ENCODE results near the gene GDF11. TPM values are rescaled to one million over a fixed set of nuclear protein-coding genes. Genes with fewer than 3 reads are reported as not detected.
A peak's percentile ranks its signal among the peaks of the same experiment; 100 is the strongest.

Gene GDF11
- total RNA-seq (2022) (5.3 and 6.7 TPM in 2 replicates), Bru-seq, nascent RNA (percentile 34 among the genes with signal in this experiment), BruChase-seq, experiment 1, labeled RNA remaining after a 6-hour chase (percentile 64 among the genes with signal in this experiment), BruChase-seq, experiment 2, labeled RNA remaining after a 2-hour chase (percentile 51 among the genes with signal in this experiment)
- long read RNA-seq, partial matches to known transcripts: 0 of 9 reads
- long read RNA-seq, other reads (novel, unspliced or antisense): 9 of 9 reads

DNA sequence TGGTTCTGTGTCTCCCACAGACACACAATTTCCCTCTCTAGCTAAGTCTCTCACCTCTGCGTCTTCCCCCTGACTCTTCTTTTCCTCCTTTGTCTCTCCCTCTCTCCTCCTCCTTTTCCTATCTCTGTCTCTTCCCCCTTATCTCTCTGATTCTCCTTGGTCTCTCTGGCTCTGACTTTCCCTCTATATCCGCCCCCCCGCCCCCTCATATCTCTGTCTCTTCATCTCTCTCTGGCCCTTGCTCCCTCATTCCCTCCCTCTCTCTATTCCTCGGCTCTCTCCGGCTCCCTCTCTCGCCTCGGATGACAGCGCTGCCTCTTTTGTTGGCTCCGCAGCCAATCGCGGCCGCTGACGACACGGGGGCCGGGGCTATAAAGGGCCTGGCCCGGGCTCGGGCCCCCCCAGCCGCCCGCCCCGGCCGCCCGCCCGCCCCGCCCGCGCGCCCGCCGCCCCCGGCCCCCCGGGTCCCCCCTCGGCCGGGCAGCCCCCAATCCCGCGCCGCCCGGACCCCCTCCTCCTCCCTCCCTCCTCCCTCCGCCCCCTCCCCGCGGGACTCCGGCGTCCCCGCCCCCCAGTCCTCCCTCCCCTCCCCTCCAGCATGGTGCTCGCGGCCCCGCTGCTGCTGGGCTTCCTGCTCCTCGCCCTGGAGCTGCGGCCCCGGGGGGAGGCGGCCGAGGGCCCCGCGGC lies at the start of gene GDF11:
TSS of gene GDF11 (plus strand) at position 404 of the 687 bp plus-strand sequence. CDS start at position 599, 195 bp downstream.
- peak within 1 kb of the TSS; percentile 73 for H3K4me3 Mint-ChIP-seq (ENCODE audit: low read depth, unreplicated experiment)
- TF ChIP-seq, protein P1, sequence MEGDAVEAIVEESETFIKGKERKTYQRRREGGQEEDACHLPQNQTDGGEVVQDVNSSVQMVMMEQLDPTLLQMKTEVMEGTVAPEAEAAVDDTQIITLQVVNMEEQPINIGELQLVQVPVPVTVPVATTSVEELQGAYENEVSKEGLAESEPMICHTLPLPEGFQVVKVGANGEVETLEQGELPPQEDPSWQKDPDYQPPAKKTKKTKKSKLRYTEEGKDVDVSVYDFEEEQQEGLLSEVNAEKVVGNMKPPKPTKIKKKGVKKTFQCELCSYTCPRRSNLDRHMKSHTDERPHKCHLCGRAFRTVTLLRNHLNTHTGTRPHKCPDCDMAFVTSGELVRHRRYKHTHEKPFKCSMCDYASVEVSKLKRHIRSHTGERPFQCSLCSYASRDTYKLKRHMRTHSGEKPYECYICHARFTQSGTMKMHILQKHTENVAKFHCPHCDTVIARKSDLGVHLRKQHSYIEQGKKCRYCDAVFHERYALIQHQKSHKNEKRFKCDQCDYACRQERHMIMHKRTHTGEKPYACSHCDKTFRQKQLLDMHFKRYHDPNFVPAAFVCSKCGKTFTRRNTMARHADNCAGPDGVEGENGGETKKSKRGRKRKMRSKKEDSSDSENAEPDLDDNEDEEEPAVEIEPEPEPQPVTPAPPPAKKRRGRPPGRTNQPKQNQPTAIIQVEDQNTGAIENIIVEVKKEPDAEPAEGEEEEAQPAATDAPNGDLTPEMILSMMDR (IDR thresholded peaks at IDR 0.05; ENCODE audit: unreplicated experiment): no peak
- CTCF ChIA-PET: interaction anchor here (0.6 to 0.7 kb wide), 2 partner anchors 22 to 573 kb away, joined by 3 read pairs; partner anchors contain the start of gene CNPY2
- peaks cover 32% of the 10 kb centered on the region for H3K4me1 Mint-ChIP-seq (ENCODE audit: low read depth, unreplicated experiment)
- H3K27me3 Mint-ChIP-seq (ENCODE audit: unreplicated experiment): peaks cover 35% of the 10 kb centered on the region
- H3K27ac Mint-ChIP-seq (ENCODE audit: unreplicated experiment): no peak within 1 kb of the TSS
- intact Hi-C loops (cut with micrococcal nuclease; ENCODE audit: unreplicated experiment): no loop called here
- peaks cover 35% of the 10 kb centered on the region for H3K36me3 Mint-ChIP-seq (ENCODE audit: insufficient read depth, unreplicated experiment)
- peak; percentile 69 for DNase-seq
- no TSS peak for BruUV-seq (replicated peaks)
- no peaks in the 10 kb centered on the region for H3K9me3 Mint-ChIP-seq (ENCODE audit: low read depth, unreplicated experiment)

DNA sequence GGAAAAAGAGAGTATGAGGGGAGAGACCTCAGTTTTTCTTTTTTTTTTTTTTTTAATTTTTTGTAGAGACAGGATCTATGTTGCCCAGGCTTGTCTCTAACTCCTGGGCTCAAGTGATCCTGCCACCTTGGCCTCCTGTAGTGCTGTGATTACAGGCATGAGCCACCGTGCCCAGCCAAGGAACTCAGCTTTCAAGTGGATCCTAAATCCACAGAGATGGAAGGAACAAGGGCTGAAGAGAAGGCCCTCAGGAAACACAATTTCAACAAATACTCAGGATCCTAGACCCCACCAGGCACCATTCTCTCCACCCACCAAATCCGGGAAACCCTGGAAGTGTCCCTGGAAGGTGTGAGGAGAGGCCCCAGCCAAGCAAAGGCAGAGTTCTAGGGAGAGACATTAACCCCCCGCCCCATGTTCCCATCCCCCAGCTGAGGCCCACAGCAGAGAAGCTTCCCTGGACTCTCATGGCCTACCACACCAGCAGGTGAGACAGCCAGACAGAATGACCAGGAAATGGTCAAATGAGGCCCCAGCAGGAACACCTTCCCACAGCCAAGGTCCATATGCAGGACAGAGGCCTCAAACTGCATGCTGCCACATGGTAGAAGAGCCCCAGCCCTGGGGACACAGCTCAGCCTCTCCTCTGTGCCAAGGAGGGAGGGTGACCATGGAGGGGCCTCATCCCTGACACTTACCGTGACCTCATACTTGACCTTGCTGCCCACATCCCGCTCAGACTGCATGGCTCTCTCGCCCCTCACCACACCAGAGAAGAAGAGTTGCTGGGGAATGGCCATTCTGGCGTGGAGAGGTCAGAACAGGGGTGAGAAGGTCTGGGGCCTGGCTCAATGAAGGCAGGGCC lies 49.4 kb upstream of the GDF11 start:
- no TSS peak for BruUV-seq (replicated peaks)
- Mint-ChIP-seq H3K36me3 (ENCODE audit: insufficient read depth, unreplicated experiment) (no peaks in the 10 kb centered on the region), H3K4me1 (ENCODE audit: low read depth, unreplicated experiment) (no peaks in the 10 kb centered on the region), H3K9me3 (ENCODE audit: low read depth, unreplicated experiment) (no peaks in the 10 kb centered on the region), H3K4me3 (ENCODE audit: low read depth, unreplicated experiment) (no peak overlapping the region), H3K27me3 (ENCODE audit: unreplicated experiment) (peaks cover 31% of the 10 kb centered on the region), H3K27ac (ENCODE audit: unreplicated experiment) (no peak overlapping the region)
- TF ChIP-seq, protein P1 (IDR thresholded peaks at IDR 0.05; ENCODE audit: unreplicated experiment): no peak
- no peak for DNase-seq
- CTCF ChIA-PET: interaction anchor here (0.6 to 1.3 kb wide), 2 partner anchors 11 to 13 kb away, joined by 4 read pairs; no protein-coding TSS in a partner anchor
- intact Hi-C loops (cut with micrococcal nuclease; ENCODE audit: unreplicated experiment): no loop called here

DNA sequence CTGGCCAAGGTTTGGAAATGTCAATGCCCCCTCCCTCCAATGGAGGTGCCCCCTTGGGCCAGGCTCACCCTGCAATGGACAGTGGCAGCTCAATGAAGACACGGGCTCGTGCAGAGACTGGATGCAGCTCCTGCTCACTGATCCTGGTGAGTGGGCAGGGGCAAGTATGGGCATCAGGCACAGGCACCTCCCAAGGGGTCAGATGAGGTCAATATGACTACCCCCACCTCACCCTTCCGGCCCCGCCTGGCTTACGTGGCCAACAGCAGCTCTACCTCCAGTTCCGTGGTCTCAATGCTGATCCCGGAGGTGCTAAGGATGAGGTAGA lies 48.8 kb upstream of the GDF11 start:
- DNase-seq: no peak
- BruUV-seq (replicated peaks): no TSS peak
- H3K27ac Mint-ChIP-seq (ENCODE audit: unreplicated experiment): no peak overlapping the region
- H3K4me1 Mint-ChIP-seq (ENCODE audit: low read depth, unreplicated experiment): no peaks in the 10 kb centered on the region
- H3K27me3 Mint-ChIP-seq (ENCODE audit: unreplicated experiment): peaks cover 35% of the 10 kb centered on the region
- intact Hi-C loops (cut with micrococcal nuclease; ENCODE audit: unreplicated experiment): no loop called here
- CTCF ChIA-PET: interaction anchor here (0.6 kb wide), 1 partner anchor 12 kb away, joined by 4 read pairs; no protein-coding TSS in a partner anchor
- H3K4me3 Mint-ChIP-seq (ENCODE audit: low read depth, unreplicated experiment): no peak overlapping the region
- no peaks in the 10 kb centered on the region for H3K9me3 Mint-ChIP-seq (ENCODE audit: low read depth, unreplicated experiment)
- no peaks in the 10 kb centered on the region for H3K36me3 Mint-ChIP-seq (ENCODE audit: insufficient read depth, unreplicated experiment)
- TF ChIP-seq, protein P1 (IDR thresholded peaks at IDR 0.05; ENCODE audit: unreplicated experiment): no peak

DNA sequence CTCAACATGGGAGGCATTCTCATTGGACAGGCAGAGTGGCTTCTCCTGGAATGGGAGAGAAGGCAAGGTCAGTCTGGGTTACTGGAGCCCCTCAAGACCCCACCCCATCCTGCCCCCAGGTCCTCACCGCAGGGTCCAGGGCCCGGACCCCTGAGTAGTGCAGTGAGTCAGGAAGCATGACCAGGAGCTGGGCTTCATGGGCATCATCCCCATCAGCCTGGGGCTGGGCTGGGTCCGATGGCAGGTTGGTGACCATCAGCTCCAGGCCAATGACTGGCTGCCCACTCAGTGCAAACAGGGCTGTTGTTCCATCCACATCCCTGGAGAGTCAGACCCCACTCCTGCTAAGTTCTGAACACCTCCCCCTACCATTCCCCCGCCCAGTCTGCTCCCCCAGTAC lies 48.3 kb upstream of the GDF11 start:
- H3K4me1 Mint-ChIP-seq (ENCODE audit: low read depth, unreplicated experiment): no peaks in the 10 kb centered on the region
- CTCF ChIA-PET: no interaction called here
- no peaks in the 10 kb centered on the region for H3K36me3 Mint-ChIP-seq (ENCODE audit: insufficient read depth, unreplicated experiment)
- H3K9me3 Mint-ChIP-seq (ENCODE audit: low read depth, unreplicated experiment): no peaks in the 10 kb centered on the region
- no TSS peak for BruUV-seq (replicated peaks)
- peaks cover 40% of the 10 kb centered on the region for H3K27me3 Mint-ChIP-seq (ENCODE audit: unreplicated experiment)
- H3K4me3 Mint-ChIP-seq (ENCODE audit: low read depth, unreplicated experiment): no peak overlapping the region
- no peak for DNase-seq
- intact Hi-C loops (cut with micrococcal nuclease; ENCODE audit: unreplicated experiment): no loop called here
- TF ChIP-seq, protein P1 (IDR thresholded peaks at IDR 0.05; ENCODE audit: unreplicated experiment): no peak
- no peak overlapping the region for H3K27ac Mint-ChIP-seq (ENCODE audit: unreplicated experiment)
